ENCODE results near the gene GRIK1. TPM values are rescaled to one million over a fixed set of nuclear protein-coding genes. Genes with fewer than 3 reads are reported as not detected.

Gene GRIK1
- total RNA-seq, 2 experiments from 2014 or later = not detected

DNA sequence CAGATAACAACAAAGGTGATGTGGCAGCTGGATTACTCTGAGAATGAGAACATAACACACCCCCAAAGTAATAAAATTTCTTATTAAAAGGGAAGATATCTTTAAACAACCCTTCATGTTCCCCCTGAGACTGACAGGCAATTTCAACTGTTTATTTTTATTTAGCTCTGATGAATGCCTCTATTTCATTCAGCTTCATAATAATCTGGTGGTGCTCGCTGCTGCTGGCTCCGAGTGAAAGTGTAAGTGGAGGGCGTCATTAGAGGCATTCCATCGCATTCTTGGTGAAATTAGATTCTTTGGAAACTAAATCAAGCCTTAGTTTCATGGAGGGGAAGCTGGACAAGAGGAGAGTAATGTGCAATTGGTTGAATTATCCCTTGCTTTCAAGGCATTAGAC is 128.9 kb downstream of the GRIK1 start:
- Mint-ChIP-seq H3K36me3 (no peaks in the 10 kb centered on the region), H3K4me3 (no peak overlapping the region), H3K27ac (no peak overlapping the region), H3K4me1 (no peaks in the 10 kb centered on the region), H3K9me3 (no peaks in the 10 kb centered on the region), H3K27me3 (peaks cover 9% of the 10 kb centered on the region)
- POLR2A ChIA-PET = no interaction called here
- no peak for DNase-seq
- ATAC-seq (ENCODE audit: low read depth) = no peak

DNA sequence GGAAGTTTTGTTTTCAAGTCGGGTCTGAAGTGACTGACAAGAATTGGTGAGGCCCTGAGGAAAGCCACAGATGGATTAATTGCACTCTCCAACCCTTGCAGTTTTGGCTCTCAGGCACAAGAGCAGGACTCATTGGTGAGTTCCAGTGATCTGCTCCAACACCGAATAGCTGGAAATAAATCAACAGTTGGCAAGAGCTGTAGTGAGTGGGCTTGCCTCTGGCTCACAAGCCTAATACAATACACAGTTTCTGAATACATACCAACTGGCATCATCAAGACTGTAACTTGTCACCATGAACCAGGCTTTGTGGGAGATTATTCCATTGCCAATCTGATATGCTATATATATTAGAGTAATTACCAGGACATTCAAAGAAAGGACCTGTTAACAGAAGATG is 131.6 kb downstream of the GRIK1 start:
- POLR2A ChIA-PET = no interaction called here
- Mint-ChIP-seq H3K27ac (no peak overlapping the region), H3K4me1 (no peaks in the 10 kb centered on the region), H3K4me3 (no peak overlapping the region), H3K27me3 (peaks cover 13% of the 10 kb centered on the region), H3K9me3 (no peaks in the 10 kb centered on the region), H3K36me3 (no peaks in the 10 kb centered on the region)
- ATAC-seq (ENCODE audit: low read depth) (no peak), DNase-seq (no peak)

DNA sequence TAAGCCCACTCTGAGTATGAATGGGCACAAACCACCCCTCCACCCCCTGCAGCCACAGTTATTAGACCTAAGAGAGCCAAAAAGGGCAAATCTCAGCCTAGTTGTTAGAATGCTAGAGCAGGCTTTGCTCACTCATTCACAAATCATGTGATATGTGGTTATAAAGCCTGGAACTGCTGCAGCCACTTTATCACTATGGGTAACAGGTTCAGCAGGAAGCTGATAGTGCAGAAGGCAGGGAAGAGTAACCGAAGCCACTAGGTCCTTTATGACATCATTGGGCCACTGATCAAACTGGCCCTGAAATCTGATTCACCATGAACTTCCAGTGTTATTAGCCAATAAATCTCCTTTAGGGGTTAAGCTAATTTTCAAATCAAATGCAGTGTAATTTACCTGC is 134.7 kb downstream of the GRIK1 start:
- no peak for ATAC-seq (ENCODE audit: low read depth)
- H3K4me1 Mint-ChIP-seq = no peaks in the 10 kb centered on the region
- POLR2A ChIA-PET = no interaction called here
- H3K27me3 Mint-ChIP-seq = peaks cover 7% of the 10 kb centered on the region
- no peaks in the 10 kb centered on the region for H3K36me3 Mint-ChIP-seq
- H3K9me3 Mint-ChIP-seq = no peaks in the 10 kb centered on the region
- no peak for DNase-seq
- H3K4me3 Mint-ChIP-seq = no peak overlapping the region
- no peak overlapping the region for H3K27ac Mint-ChIP-seq

DNA sequence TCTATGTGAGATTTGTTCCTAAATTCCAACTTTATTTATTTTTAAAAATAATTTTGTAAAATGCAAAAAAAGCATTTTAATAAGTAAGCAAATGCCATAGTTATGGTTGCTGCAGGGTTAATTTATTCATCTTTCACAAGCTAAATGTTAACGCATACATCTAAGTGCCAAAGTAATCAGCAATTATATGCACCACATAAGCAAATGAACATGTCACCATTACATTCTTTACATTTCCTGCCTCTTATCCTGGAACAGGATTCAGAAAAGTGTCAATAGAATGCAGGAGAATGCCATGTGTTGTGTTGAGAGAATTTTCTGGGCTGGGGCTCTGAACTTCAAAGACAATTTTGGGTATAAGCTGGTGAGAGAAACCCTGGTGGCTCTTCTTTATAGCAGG is 136.6 kb downstream of the GRIK1 start:
- no peak for ATAC-seq (ENCODE audit: low read depth)
- no peaks in the 10 kb centered on the region for H3K4me1 Mint-ChIP-seq
- POLR2A ChIA-PET = no interaction called here
- no peak overlapping the region for H3K4me3 Mint-ChIP-seq
- no peaks in the 10 kb centered on the region for H3K36me3 Mint-ChIP-seq
- no peak for DNase-seq
- no peak overlapping the region for H3K27ac Mint-ChIP-seq
- no peaks in the 10 kb centered on the region for H3K9me3 Mint-ChIP-seq
- H3K27me3 Mint-ChIP-seq = peaks cover 7% of the 10 kb centered on the region

DNA sequence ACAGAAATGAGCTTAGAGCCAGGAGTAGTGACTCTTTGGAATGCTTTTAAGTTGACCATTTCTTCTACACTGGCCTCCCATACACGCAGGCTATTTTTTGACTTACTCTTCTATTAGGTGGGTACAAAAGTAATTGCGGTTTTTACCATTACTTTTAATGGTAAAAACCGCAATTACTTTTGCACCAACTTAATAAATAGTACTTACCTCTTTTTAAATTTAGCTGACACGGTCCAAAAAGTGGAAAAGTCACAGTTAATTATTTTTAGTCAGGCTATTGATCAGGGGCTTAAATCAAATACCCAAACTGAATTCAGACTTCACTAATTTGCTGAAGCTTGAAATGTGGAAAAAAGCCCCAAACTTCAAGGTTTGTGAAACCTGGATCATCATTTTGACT is 138.7 kb downstream of the GRIK1 start:
- no peak overlapping the region for H3K4me3 Mint-ChIP-seq
- no peak overlapping the region for H3K27ac Mint-ChIP-seq
- ATAC-seq (ENCODE audit: low read depth) (no peak), DNase-seq (no peak)
- no peaks in the 10 kb centered on the region for H3K4me1 Mint-ChIP-seq
- H3K9me3 Mint-ChIP-seq = no peaks in the 10 kb centered on the region
- no peaks in the 10 kb centered on the region for H3K36me3 Mint-ChIP-seq
- H3K27me3 Mint-ChIP-seq = peaks cover 4% of the 10 kb centered on the region
- POLR2A ChIA-PET = no interaction called here

DNA sequence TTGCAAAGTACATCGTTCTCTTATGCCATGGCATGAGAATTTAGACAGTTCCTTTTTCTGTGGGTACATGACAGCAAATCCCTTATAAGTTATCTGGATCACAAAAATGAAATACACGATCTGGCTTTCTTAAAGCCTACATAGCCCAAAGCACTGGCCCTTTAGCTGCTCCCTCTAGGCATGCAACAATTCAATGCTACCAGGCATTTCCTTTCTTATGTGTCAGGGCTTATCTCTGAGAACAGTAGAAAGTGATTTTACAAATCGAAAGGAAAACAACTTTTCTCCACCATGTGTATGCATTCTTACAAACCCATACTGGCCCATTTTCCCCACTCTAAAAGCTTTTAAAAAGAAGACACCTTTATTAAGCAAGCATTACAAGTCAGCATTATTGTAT is 139.7 kb downstream of the GRIK1 start:
- DNase-seq (no peak), ATAC-seq (ENCODE audit: low read depth) (no peak)
- peaks cover 6% of the 10 kb centered on the region for H3K27me3 Mint-ChIP-seq
- no peaks in the 10 kb centered on the region for H3K9me3 Mint-ChIP-seq
- H3K36me3 Mint-ChIP-seq = no peaks in the 10 kb centered on the region
- no peaks in the 10 kb centered on the region for H3K4me1 Mint-ChIP-seq
- no peak overlapping the region for H3K4me3 Mint-ChIP-seq
- POLR2A ChIA-PET = no interaction called here
- H3K27ac Mint-ChIP-seq = no peak overlapping the region

DNA sequence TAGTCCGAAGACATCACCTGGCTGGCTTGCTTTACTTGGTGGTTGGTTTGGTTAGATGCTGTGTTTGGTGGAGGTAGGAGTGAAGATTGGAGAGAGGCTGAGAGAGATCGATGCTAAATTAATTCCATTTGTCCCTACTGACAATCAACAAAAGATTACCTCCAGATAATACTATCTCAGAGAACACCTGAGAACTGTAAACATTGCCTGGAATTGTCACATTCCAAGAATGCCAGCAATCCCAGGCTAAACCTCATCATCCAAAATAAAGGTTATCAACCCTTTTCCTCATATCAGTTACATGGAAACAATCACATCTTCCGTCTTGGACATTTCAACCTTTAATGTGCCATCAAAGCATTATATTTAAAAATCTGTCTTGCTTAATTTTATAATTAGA is 141.0 kb downstream of the GRIK1 start:
- POLR2A ChIA-PET = no interaction called here
- peaks cover 3% of the 10 kb centered on the region for H3K27me3 Mint-ChIP-seq
- H3K9me3 Mint-ChIP-seq = no peaks in the 10 kb centered on the region
- no peaks in the 10 kb centered on the region for H3K36me3 Mint-ChIP-seq
- no peak overlapping the region for H3K4me3 Mint-ChIP-seq
- DNase-seq (no peak), ATAC-seq (ENCODE audit: low read depth) (no peak)
- no peaks in the 10 kb centered on the region for H3K4me1 Mint-ChIP-seq
- no peak overlapping the region for H3K27ac Mint-ChIP-seq

DNA sequence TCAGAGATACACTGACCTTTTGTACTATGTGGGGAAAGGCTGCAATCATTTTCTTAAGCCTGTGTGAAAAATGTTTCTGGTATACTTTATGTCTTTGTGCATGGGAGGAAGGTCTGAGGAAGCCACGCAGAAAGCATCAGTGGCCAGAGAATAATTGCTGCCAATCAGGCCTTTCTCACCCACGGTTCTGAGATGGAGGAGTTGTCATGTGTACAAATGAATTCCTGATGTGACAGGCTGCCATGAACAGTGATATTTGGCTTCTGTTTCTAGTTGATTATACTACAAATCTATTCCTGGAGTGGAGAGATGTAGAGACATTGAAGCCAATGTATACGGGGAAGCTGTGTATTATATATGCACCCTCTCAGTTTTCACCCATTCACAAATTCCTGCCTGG is 142.6 kb downstream of the GRIK1 start:
- Mint-ChIP-seq H3K9me3 (no peaks in the 10 kb centered on the region), H3K27ac (no peak overlapping the region)

DNA sequence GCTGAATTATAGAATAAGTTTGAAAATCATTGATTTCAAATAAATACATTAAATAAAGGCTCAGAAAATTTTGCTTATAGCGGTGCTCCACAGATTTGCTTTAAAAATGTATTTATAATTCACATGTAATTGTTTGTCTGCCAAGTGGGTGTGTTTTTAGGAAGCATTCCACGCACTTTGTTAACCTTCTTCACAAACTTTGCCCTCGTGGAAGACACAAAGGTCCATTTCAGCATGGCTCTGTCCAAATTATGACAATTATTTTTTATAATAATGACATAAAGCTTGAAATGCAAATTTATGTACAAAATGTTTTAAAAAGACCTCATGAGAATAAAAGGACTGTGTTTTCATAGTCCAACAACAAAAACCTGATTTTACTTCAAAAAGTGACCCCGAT is 146.1 kb downstream of the GRIK1 start:
- POLR2A ChIA-PET = no interaction called here

More for the DNA sequence above, 142.6 kb downstream of the GRIK1 start:
- no peak for ATAC-seq (ENCODE audit: low read depth)
- Mint-ChIP-seq H3K27me3 (peaks cover 3% of the 10 kb centered on the region), H3K36me3 (no peaks in the 10 kb centered on the region), H3K4me1 (no peaks in the 10 kb centered on the region), H3K4me3 (no peak overlapping the region)
- DNase-seq = no peak
- POLR2A ChIA-PET = no interaction called here

DNA sequence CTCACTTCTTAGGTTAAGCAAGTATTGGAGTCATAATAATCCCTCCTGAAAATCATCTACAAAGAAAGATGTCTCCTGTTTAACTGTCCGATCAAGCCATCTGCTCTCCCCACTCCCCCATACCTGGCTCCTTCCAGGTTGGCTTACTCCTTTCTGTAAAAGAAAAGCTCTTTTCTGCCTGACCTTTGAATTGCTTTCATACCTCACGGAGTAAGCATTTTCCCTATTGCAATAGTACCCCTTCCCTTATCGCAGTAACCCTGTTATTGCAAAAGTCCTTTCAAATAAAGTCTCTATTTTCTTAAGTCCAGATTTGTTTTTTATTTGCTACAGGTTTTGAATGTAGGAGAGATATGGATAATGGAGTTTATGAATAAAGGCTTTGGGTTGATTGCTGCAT is 150.4 kb downstream of the GRIK1 start:
- ATAC-seq (ENCODE audit: low read depth) (no peak), DNase-seq (no peak)
- POLR2A ChIA-PET = no interaction called here
- H3K27ac Mint-ChIP-seq = no peak overlapping the region
- H3K36me3 Mint-ChIP-seq = no peaks in the 10 kb centered on the region
- no peak overlapping the region for H3K4me3 Mint-ChIP-seq
- no peaks in the 10 kb centered on the region for H3K4me1 Mint-ChIP-seq
- H3K9me3 Mint-ChIP-seq = no peaks in the 10 kb centered on the region
- no peaks in the 10 kb centered on the region for H3K27me3 Mint-ChIP-seq

More for the DNA sequence above, 146.1 kb downstream of the GRIK1 start:
- no peak overlapping the region for H3K4me3 Mint-ChIP-seq
- no peak for ATAC-seq (ENCODE audit: low read depth)
- H3K9me3 Mint-ChIP-seq = no peaks in the 10 kb centered on the region
- no peak for DNase-seq
- H3K4me1 Mint-ChIP-seq = no peaks in the 10 kb centered on the region
- peaks cover 3% of the 10 kb centered on the region for H3K27me3 Mint-ChIP-seq
- H3K36me3 Mint-ChIP-seq = no peaks in the 10 kb centered on the region
- no peak overlapping the region for H3K27ac Mint-ChIP-seq

DNA sequence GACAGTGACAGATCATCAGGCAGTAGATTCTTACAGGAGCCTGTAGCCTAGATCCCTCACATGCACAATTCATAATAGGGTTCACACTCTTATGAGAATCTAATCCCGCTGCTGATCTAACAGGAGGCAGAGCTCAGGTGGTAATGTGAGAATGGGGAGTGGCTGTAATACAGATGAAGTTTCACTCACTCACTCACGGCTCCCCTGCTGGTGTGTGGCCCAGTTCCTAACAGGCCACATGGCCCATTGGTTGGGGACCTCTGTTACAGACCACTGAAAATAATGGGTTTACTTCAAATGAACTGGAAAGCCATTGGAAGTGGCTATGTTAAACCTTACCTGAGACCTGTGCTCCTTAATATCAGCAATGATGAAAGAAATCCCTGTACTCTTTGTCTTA is 151.0 kb downstream of the GRIK1 start:
- H3K4me3 Mint-ChIP-seq = no peak overlapping the region
- H3K36me3 Mint-ChIP-seq = no peaks in the 10 kb centered on the region
- no peak overlapping the region for H3K27ac Mint-ChIP-seq
- H3K9me3 Mint-ChIP-seq = no peaks in the 10 kb centered on the region
- ATAC-seq (ENCODE audit: low read depth) (no peak), DNase-seq (no peak)
- H3K27me3 Mint-ChIP-seq = no peaks in the 10 kb centered on the region
- POLR2A ChIA-PET = no interaction called here
- no peaks in the 10 kb centered on the region for H3K4me1 Mint-ChIP-seq

DNA sequence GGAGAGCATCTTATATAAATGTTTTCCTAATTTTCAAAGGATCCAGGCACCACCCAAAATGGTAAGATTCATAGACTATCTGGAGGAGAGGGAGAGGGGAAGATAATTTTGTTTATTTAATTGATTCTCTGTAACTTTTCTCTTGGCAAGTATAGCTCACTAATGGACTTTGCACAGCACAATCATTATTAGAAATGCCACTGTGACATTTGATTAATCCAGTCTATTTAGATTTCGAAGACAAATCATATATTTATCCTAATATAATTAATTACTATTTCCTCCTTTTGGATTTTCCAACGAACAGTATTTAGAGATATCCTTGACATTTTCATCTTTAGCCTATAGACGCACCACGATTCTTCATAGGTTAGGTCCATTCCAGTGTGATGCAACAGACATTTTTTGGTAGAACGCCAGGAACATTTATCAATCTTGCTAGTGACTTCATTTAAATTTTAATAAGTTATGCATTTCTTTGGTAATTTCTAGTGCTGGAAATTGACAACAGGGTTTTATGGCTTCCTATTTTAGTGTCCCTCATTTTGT is 152.4 kb downstream of the GRIK1 start:
- H3K4me3 Mint-ChIP-seq = no peak overlapping the region
- DNase-seq (no peak), ATAC-seq (ENCODE audit: low read depth) (no peak)
- H3K36me3 Mint-ChIP-seq = no peaks in the 10 kb centered on the region
- no peaks in the 10 kb centered on the region for H3K27me3 Mint-ChIP-seq
- no peaks in the 10 kb centered on the region for H3K9me3 Mint-ChIP-seq
- no peaks in the 10 kb centered on the region for H3K4me1 Mint-ChIP-seq
- no peak overlapping the region for H3K27ac Mint-ChIP-seq
- POLR2A ChIA-PET = no interaction called here

DNA sequence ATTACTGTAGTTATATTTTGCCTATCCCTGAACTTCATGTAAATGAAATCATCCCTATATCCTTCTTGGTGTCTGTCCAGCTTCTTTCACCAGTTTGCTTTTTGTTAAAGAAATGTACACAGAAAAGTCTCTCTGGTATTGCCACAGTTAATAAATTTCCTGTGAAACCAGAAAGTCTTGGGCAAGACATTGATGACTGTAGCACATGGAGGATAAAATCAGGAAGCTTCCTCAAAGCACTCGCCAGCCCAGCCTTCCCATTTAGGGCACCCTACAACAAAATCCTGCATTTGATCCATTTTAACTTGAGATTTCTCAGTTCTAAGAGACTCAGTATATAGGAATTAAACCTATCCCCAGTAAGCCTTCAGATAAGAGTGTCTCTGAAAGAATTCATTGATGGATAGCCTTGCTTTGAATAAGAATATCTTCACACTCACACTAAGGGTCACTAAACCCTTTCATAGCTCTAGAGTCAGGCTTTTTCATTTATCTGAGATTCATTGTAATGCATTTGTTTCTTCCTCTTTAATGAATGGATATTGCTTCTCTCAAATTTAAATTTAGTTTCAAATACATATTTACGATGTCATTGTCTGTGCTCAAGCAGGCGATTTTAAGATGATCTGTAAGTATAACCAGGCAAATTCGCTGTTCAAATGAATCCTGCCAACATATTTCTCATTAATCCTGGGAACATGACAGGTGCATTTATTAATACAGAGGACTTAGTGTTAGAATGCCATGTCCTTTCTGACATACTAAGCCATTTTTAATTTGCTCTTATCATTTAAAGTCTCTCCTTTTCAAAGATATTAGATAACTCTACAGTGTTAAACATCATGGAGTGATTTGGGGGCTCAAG is 153.1 kb downstream of the GRIK1 start:
- ATAC-seq (ENCODE audit: low read depth) (no peak), DNase-seq (no peak)
- Mint-ChIP-seq H3K36me3 (no peaks in the 10 kb centered on the region), H3K4me3 (no peak overlapping the region), H3K4me1 (no peaks in the 10 kb centered on the region), H3K27me3 (no peaks in the 10 kb centered on the region), H3K9me3 (no peaks in the 10 kb centered on the region), H3K27ac (no peak overlapping the region)
- POLR2A ChIA-PET = no interaction called here

DNA sequence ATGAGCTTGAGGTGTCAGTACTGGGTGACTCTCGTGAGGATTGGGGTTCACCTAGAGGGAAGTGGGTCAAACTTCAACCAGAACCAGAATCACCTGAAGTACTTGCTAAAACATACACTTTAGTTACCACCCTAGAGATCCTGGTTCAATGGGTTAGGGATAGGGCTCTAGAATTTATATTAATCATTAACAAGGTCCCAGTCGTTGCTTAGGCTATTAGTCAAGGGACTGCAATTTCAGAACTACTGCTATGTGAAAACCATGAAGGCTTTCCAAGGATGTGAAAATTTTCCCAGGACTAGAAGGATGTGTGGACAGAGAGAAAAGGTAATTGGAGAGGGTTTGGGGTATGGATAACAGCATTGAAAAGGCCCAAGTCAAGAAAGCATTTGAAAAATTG is 162.6 kb downstream of the GRIK1 start:
- Mint-ChIP-seq H3K9me3 (no peaks in the 10 kb centered on the region), H3K27me3 (no peaks in the 10 kb centered on the region), H3K36me3 (no peaks in the 10 kb centered on the region), H3K27ac (no peak overlapping the region), H3K4me3 (no peak overlapping the region), H3K4me1 (no peaks in the 10 kb centered on the region)
- DNase-seq (no peak), ATAC-seq (ENCODE audit: low read depth) (no peak)
- POLR2A ChIA-PET = no interaction called here
